A549 (cell line): Measurements from ENCODE around the gene DNAH17. TPM values are rescaled to one million over a fixed set of nuclear protein-coding genes. Genes with fewer than 3 reads are reported as not detected.

ENCODE experiments used
- ATAC-seq, 2 experiments: fragments of 200-7000 bp in 1 of 2; fragments of >200 bp in 1 of 2; cut with Nextera tagmentation in 1 of 2; cut with Tn5 transposase in 1 of 2; 3 replicates each; pipeline versions ENCODE4 v1.8.0 to v1.9.1; 2018 to 2020; ENCODE audit warnings: mild to moderate bottlenecking in 1 of 2, moderate library complexity in 1 of 2
- CTCF ChIA-PET: fragments of 300-600 bp; sonication (Branson Sonifier 250); formaldehyde crosslinking; extraction: SDS; loops from one replicate; lab custom pipeline; 2021; ENCODE audit warnings: antibody characterized with exemption, inconsistent platforms; lab: Yijun Ruan, JAX
- POLR2A ChIA-PET: fragments of 350-600 bp; formaldehyde crosslinking; extraction: SDS; loops from one replicate; lab custom pipeline; 2021; ENCODE audit warnings: antibody characterized with exemption, inconsistent platforms; lab: Yijun Ruan, JAX
- DNase-seq, 2 experiments: peaks; one replicate each; pipeline versions ENCODE4 v3.0.0 to v3.0.0-alpha.2; 2011 to 2016; ENCODE audit warnings: low read depth in 1 of 2, low spot score in 1 of 2
- FAIRE-seq: peaks from 2 replicates; lab custom pipeline; 2011; peaks lifted over from hg19 to GRCh38; lab: Jason Lieb, UNC
- H3K27ac ChIP-seq, 2 experiments: fragments of >200 bp; sonication (Bioruptor Twin); formaldehyde crosslinking; 3 replicates each; pipeline ENCODE4 v1.5.1; 2016 to 2017
- H3K4me1 ChIP-seq: fragments of >200 bp; sonication (Bioruptor Twin); formaldehyde crosslinking; 3 replicates; pipeline ENCODE4 v1.6.1; 2016
- H3K4me2 ChIP-seq: fragments of >200 bp; sonication (Bioruptor Twin); formaldehyde crosslinking; 3 replicates; pipeline ENCODE4 v1.6.1; 2016
- H3K4me3 ChIP-seq: fragments of >200 bp; sonication (Bioruptor Twin); formaldehyde crosslinking; 3 replicates; pipeline ENCODE4 v1.5.1; 2016
- H3K9me3 ChIP-seq: fragments of >200 bp; sonication (Bioruptor Twin); formaldehyde crosslinking; 3 replicates; pipeline ENCODE4 v1.6.1; 2016
- BCL3 ChIP-seq: fragments of >200 bp; sonication (Bioruptor Twin); formaldehyde crosslinking; IDR thresholded peaks from 3 replicates; pipeline ENCODE4 v1.6.1; 2016
- CEBPB ChIP-seq, 2 experiments: fragments of >200 bp in 1 of 2; sonication (Bioruptor Twin) in 1 of 2; formaldehyde crosslinking in 1 of 2; IDR thresholded peaks; 2 replicates each; pipeline ENCODE4 v1.6.1; 2012 to 2016
- E2F6 ChIP-seq: IDR thresholded peaks from 2 replicates; pipeline ENCODE4 v1.6.1; 2012; ENCODE audit warnings: low read depth, borderline replicate concordance
- FOSL2 ChIP-seq, 2 experiments: fragments of 450-650 bp in 1 of 2; fragments of >200 bp in 1 of 2; sonication (Bioruptor Twin) in 1 of 2; formaldehyde crosslinking; IDR thresholded peaks; 2 replicates each; pipeline versions ENCODE4 v1.5.0 to v1.6.1; 2016 to 2020; ENCODE audit warnings: mild to moderate bottlenecking in 1 of 2, moderate library complexity in 1 of 2
- FOXS1 ChIP-seq: fragments of 250-450 bp; sonication (Bioruptor Pico); IDR thresholded peaks from 2 replicates; pipeline ENCODE4 v1.5.0; 2020; ENCODE audit warnings: mild to moderate bottlenecking, moderate library complexity
- HDAC2 ChIP-seq: fragments of 200-600 bp; sonication (generic); IDR thresholded peaks from 2 replicates; pipeline ENCODE4 v1.6.1; 2016
- JUN ChIP-seq, 2 experiments: fragments of >200 bp; sonication (Bioruptor Twin); formaldehyde crosslinking; IDR thresholded peaks; 2 replicates in 1 of 2; 3 replicates in 1 of 2; pipeline ENCODE4 v1.6.1; 2016 to 2017
- KDM1A ChIP-seq: fragments of 200-600 bp; sonication (generic); IDR thresholded peaks from 2 replicates; pipeline ENCODE4 v1.6.1; 2016; ENCODE audit warnings: low read depth, mild to moderate bottlenecking
- KDM5A ChIP-seq: fragments of 200-600 bp; sonication (generic); IDR thresholded peaks from 2 replicates; pipeline ENCODE4 v1.6.1; 2016; ENCODE audit warnings: antibody characterized with exemption, mild to moderate bottlenecking
- MAFK ChIP-seq: fragments of 450-650 bp; IDR thresholded peaks from 2 replicates; pipeline ENCODE4 v1.6.1; 2014; ENCODE audit not compliant: partially characterized antibody
- MAX ChIP-seq: IDR thresholded peaks from 2 replicates; pipeline ENCODE4 v1.6.1; 2012
- PBX3 ChIP-seq: IDR thresholded peaks from 2 replicates; pipeline ENCODE4 v1.6.1; 2012
- POLR2A ChIP-seq: IDR thresholded peaks from 2 replicates; pipeline ENCODE4 v1.6.1; 2012; ENCODE audit warnings: mild to moderate bottlenecking, low read length
- POLR2AphosphoS2 ChIP-seq: conservative IDR thresholded peaks from 2 replicates; pipeline ENCODE4 v1.6.1; 2012; ENCODE audit warnings: low read length, improper control_type of control experiment, inconsistent platforms
- RFX5 ChIP-seq: fragments of 450-650 bp; IDR thresholded peaks from 2 replicates; pipeline ENCODE4 v1.7.1; 2014; ENCODE audit warnings: antibody characterized with exemption, mild to moderate bottlenecking, moderate library complexity
- SMC3 ChIP-seq: fragments of >200 bp; sonication (Bioruptor Twin); formaldehyde crosslinking; IDR thresholded peaks from 3 replicates; pipeline ENCODE4 v1.6.1; 2018; ENCODE audit warnings: inconsistent platforms
- TFCP2L1 ChIP-seq: fragments of 250-450 bp; sonication (Bioruptor Pico); IDR thresholded peaks from 2 replicates; pipeline ENCODE4 v1.5.0; 2021; ENCODE audit warnings: mild to moderate bottlenecking
- USF2 ChIP-seq: fragments of 450-650 bp; IDR thresholded peaks from 2 replicates; pipeline ENCODE4 v1.6.1; 2014; ENCODE audit warnings: antibody characterized with exemption
- ZSCAN20 ChIP-seq: fragments of 250-450 bp; sonication (Bioruptor Pico); IDR thresholded peaks from 2 replicates; pipeline ENCODE4 v1.8.0; 2022; ENCODE audit warnings: mild to moderate bottlenecking, moderate library complexity
- WGBS: methylation state at CpG from one replicate; pipeline ENCODE4 v1.1.6; 2017; ENCODE audit errors: missing lambda C conversion rate; 5-methylcytosine and 5-hydroxymethylcytosine counted together
- polyA plus RNA-seq, 4 experiments: library from polyadenylated mRNA; depleted of rRNA in 3 of 4; stranded (reverse); fragments of >200 nt; fragmentation: RNase III in 1 of 4; extraction: RNeasy Plus Mini Kit Qiagen cat#74134 plus additional on column Dnase treatment in 1 of 4; gene quantifications; 2 replicates in 3 of 4; 3 replicates in 1 of 4; pipeline ENCODE4 v1.2.3, GENCODE V29; 2011 to 2017
- TF ChIP-seq, protein P1 (sequence below): fragments of 250-450 bp; sonication (Bioruptor Pico); IDR thresholded peaks from 2 replicates; pipeline ENCODE4 v1.5.0; 2020; ENCODE audit warnings: low read depth, mild to moderate bottlenecking, moderate library complexity
- TF ChIP-seq, protein P2 (sequence below): fragments of 250-450 bp; sonication (Bioruptor Pico); IDR thresholded peaks from 2 replicates; pipeline ENCODE4 v1.5.0; 2021; ENCODE audit warnings: mild to moderate bottlenecking, moderate library complexity, borderline replicate concordance

Gene DNAH17
- polyA plus RNA-seq, 2 of the 4 experiments (the other 2 are of a cell fraction) = 0.21 to 0.26 TPM

- POLR2A ChIA-PET = no interaction called here
- TF ChIP-seq PBX3 (no peak), TFCP2L1 (CRISPR knock-in tag) (no peak), BCL3 (no peak)
- TF ChIP-seq, protein P1, sequence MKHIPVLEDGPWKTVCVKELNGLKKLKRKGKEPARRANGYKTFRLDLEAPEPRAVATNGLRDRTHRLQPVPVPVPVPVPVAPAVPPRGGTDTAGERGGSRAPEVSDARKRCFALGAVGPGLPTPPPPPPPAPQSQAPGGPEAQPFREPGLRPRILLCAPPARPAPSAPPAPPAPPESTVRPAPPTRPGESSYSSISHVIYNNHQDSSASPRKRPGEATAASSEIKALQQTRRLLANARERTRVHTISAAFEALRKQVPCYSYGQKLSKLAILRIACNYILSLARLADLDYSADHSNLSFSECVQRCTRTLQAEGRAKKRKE (CRISPR knock-in tag) = no peak
- 80% methylated on average over 10 of the region's 10 CpGs for WGBS
- ATAC-seq = peak in 1 of 2 experiments; percentile 4; a peak in 2 of 6 replicates
- Histone ChIP-seq H3K4me1 (0 out of 3 replicates have a peak, but pooled peaks cover 3% of the 10 kb centered on the region), H3K9me3 (no peaks in the 10 kb centered on the region), H3K4me2 (no peak overlapping the region), H3K4me3 (no peak overlapping the region), H3K27ac (no peak overlapping the region)
- CTCF ChIA-PET = interaction anchor here (5.1 kb wide), 1 partner anchor 15 kb away, joined by 67 read pairs; no protein-coding TSS in a partner anchor
- FAIRE-seq = no peak
- DNase-seq = no peak
Measured at GRCh38 chr17:78438271-78438691, 138.9 kb downstream of the DNAH17 start.

- H3K4me1 ChIP-seq = 0 out of 3 replicates have a peak, but pooled peaks cover 3% of the 10 kb centered on the region
- FAIRE-seq (no peak), ATAC-seq (peak in 1 of 2 experiments; percentile 11; a peak in 2 of 6 replicates), DNase-seq (no peak)
- no peak overlapping the region for H3K4me3 ChIP-seq
- TF ChIP-seq FOXS1 (CRISPR knock-in tag) = no peak
- no peak for TF ChIP-seq CEBPB (IDR thresholded peaks at IDR 0.05)
- no peak for TF ChIP-seq BCL3
- TF ChIP-seq USF2 = no peak
- TF ChIP-seq FOSL2 (IDR thresholded peaks at IDR 0.05) = no peak
- TF ChIP-seq FOSL2 (CRISPR knock-in tag; IDR thresholded peaks at IDR 0.05) = no peak
- TF ChIP-seq POLR2AphosphoS2 = no peak
- TF ChIP-seq, protein P2, sequence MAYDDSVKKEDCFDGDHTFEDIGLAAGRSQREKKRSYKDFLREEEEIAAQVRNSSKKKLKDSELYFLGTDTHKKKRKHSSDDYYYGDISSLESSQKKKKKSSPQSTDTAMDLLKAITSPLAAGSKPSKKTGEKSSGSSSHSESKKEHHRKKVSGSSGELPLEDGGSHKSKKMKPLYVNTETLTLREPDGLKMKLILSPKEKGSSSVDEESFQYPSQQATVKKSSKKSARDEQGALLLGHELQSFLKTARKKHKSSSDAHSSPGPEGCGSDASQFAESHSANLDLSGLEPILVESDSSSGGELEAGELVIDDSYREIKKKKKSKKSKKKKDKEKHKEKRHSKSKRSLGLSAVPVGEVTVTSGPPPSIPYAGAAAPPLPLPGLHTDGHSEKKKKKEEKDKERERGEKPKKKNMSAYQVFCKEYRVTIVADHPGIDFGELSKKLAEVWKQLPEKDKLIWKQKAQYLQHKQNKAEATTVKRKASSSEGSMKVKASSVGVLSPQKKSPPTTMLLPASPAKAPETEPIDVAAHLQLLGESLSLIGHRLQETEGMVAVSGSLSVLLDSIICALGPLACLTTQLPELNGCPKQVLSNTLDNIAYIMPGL = no peak
- TF ChIP-seq KDM1A = no peak
- no peak for TF ChIP-seq MAFK
- TF ChIP-seq POLR2A = no peak
- no peak for TF ChIP-seq JUN (IDR thresholded peaks at IDR 0.05)
- no peak for TF ChIP-seq ZSCAN20
- no peak for TF ChIP-seq SMC3
- TF ChIP-seq MAX = no peak
- TF ChIP-seq E2F6 = no peak
- no peak for TF ChIP-seq RFX5
- no peak for TF ChIP-seq HDAC2
- TF ChIP-seq PBX3 = no peak
- TF ChIP-seq KDM5A = no peak
- H3K27ac ChIP-seq = no peak overlapping the region
- WGBS = 64% methylated on average over 17 of the region's 20 CpGs
- ChIA-PET POLR2A (no interaction called here), CTCF (interaction anchor here (0.8 to 5.1 kb wide), 5 partner anchors 8 to 39 kb away, joined by 3 to 67 read pairs (median 3); no protein-coding TSS in a partner anchor)
- H3K9me3 ChIP-seq = no peaks in the 10 kb centered on the region
- no peak overlapping the region for H3K4me2 ChIP-seq
Measured at GRCh38 chr17:78437508-78438169, 139.6 kb downstream of the DNAH17 start.
